Hepatocyte (in vitro differentiated cells): ENCODE results near the gene NADSYN1.
A peak's percentile ranks its signal among the peaks of the same experiment; 100 is the strongest.

Source experiments
- CTCF ChIP-seq: fragments of 200-600 bp; sonication (generic); IDR thresholded peaks from 2 replicates; pipeline ENCODE4 v1.5.1; 2016; ENCODE audit warnings: antibody characterized with exemption, mild to moderate bottlenecking; ENCODE audit not compliant: poor library complexity
- EZH2 ChIP-seq: fragments of 200-600 bp; sonication (generic); IDR thresholded peaks from 2 replicates; pipeline ENCODE4 v1.6.1; 2016; ENCODE audit warnings: antibody characterized with exemption, mild to moderate bottlenecking, borderline replicate concordance
- EZH2phosphoT487 ChIP-seq: fragments of 200-600 bp; sonication (generic); IDR thresholded peaks from one replicate; pipeline ENCODE4 v1.6.1; 2018; ENCODE audit warnings: antibody characterized with exemption, mild to moderate bottlenecking, low read depth, moderate library complexity; ENCODE audit not compliant: unreplicated experiment, severe bottlenecking

GRCh38 chr11:71454470-71455113 lies 1.6 kb downstream of the NADSYN1 start:
- TF ChIP-seq CTCF (peak; percentile 21), EZH2 (no peak), EZH2phosphoT487 (no peak)
